ENCODE data around the gene FCER2.

FCER2 gene

DNA sequence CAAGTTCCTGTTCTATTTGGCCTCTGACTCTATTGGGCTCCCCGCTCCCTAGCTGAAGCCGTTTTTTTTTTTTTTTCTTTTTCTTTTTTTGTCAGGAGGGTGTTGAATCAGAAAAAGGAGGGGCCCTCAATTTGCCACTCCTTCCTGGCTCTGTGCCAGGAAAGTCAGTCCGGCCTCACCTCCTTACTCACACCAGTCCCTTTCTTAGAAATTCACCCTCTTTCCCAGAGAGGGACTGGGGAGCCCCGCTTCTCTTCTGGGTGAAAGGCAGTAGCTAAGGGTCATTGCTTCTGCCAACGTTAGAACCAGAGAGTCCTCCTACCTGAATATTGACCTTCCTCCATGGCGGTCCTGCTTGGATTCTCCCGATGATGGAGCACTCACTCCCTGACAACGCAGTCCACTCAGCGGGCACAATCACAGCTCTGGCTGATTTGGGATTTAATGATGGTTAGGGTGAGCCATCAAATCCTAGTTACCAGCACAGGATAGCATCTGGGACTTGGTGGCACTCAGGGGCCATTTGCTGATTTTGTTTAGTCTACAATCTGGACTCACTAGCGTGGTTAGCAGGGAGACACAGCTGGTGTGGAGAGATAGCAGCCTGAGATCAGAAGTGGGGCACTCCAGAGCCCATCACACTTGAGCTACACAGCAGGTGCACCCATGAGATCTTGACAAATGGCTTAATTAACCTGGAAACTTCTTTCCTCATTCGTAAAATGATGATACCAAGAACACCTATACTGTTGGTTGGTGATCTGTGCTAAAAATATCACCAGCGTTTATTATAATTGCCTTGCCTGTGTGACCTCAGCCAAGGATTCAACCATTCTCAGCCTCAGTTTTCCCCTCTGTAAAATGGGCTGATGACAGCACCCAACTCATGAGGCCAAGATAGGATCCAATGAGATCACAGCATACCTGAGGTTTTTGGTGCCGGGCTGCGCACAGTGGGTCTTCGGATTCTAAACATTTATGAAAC, 2.2 kb downstream of the FCER2 start:
- no peak for DNase-seq (ENCODE audit: low read depth)

- DNase-seq (ENCODE audit: low read depth), result no peak
These were observed 2.9 kb downstream of the FCER2 start for GRCh38 chr19:7699003-7699402.

DNA sequence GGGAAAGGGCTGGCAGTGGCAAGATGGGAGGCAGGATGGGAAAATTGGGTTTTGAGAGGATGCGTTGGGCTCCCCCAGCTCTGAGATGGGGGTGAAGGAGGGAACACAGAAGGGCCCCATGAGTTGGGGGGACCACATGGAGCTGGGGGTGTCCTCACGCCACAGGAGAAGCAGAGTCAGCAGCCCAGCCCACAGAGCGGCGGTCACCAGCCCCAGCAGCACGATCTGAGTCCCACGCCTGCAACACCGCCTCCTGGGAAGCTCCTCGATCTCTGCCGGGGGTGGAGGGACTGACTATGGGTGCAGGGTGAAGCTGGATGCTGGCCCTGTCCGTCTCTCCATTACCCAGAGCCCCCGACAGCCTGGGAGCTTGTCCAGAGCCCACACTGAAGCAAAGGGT, 3.3 kb downstream of the FCER2 start:
- DNase-seq (ENCODE audit: low read depth), result no peak

DNA sequence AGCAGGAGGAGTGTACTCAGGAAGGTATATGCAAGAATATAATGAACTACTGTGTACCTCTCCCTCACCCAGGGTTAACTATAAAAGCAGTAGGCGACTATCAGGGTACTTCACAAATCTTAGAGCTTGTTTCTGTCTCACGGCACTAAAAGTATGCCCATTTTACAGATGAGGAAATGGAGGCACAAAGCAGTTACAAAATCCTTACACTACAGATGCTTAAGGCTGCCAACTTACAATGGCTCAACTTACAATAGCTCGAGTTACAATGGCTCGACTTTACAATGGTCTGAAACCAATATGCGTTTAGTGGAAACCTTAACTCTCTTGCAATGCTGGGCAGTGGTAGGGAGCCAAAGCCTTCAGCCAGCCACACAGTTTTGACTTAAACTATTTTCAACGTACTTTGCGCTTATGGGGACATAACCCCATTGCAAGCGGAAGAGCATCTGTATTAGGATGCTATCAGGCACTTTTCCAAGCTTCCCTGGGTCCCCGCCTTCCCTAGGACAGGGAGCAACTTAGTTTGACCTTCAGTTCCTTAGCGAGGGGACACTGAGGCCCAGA, 4.1 kb downstream of the FCER2 start:
- no peak for DNase-seq (ENCODE audit: low read depth)

DNA sequence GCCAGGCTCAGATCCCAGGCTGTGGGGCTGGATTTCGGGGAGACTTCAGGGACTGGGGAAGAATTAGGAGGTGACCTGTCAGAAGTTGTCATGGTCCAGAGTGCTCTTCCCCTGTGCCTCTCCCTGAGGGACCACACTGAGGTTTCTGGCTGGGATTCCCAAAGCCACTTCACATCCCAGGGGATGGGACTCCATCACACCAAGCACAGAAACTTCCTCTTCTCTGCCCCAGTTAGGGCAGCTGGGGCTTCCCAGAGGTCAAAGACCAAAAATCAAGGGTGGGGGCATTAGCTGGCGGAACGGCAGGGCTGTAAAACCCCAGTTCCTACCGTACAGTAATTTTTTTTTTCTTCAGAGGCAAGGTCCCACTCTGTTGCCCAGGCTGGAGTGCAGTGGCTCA, 7.4 kb downstream of the FCER2 start:
- no peak for DNase-seq (ENCODE audit: low read depth)

DNA sequence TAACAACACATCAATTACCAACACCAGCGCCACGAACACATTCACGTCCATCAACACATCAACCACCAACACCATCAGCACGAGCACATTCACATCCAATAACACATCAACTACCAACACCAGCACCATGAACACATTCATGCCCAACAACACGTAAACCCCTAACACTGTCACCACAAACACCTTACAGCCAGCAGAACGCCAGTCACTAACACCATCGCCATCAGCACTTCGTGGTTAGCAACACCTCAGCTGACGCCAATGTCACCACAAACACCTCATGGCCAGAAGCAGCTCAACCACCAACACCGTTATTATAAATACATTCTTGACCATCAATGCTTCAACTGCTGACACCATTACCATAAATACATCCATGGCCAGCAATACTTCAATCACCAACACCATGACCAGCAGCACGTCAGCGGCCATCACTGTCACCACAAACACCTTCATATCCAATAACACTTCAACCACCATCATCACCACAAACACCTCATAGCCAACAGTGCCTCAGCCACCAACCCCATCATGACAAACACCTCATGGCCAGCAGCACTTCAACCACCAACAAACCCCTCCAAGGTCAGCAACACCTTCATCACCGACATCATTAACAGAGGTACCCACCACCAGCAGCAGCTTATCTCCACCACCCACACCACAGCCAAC, 9.4 kb downstream of the FCER2 start:
- no peak for DNase-seq (ENCODE audit: low read depth)

- no peak for DNase-seq (ENCODE audit: low read depth)
These were observed 10.4 kb downstream of the FCER2 start for GRCh38 chr19:7691497-7691896.

DNA sequence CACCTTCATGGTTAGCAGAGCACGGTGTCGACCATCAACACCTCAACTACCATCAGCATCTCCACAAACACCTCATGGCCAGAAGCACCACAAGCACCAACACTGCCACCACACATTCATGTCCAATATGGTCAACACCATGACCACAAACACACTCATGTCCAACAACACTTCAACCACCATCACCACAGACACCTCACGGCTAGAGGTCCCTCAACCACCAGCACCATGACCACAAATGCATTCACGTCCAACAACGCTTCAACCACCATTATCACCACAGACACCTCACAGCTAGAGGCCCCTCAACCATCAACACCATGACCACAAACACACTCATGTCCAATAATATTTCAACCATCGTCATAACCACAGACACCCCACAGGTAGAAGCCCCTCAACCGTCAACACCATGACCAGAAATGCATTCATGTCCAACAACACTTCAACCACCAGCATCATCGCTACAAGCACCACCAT, 11.1 kb downstream of the FCER2 start:
- no peak for DNase-seq (ENCODE audit: low read depth)

DNA sequence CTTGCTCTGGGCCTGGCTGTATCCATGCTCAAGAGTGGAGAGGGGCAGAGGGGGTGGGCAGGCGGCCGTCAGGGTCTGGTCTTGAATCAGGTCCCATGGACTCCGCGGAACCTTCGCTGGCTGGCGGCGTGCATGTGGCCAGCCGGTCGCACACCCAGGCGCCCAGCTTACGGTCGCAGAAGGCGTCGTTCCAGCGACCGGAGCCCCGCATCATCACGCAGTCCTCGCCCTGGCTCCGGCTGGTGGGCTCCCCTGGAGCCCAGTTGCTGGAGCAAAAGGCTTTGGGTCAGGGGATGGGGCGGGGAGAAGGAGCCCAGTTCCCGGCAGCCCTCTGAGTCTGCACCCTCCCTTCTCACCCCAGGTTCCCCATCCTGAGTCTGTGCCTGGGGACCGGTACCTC, 12.8 kb downstream of the FCER2 start:
- DNase-seq (ENCODE audit: low read depth), result no peak

DNA sequence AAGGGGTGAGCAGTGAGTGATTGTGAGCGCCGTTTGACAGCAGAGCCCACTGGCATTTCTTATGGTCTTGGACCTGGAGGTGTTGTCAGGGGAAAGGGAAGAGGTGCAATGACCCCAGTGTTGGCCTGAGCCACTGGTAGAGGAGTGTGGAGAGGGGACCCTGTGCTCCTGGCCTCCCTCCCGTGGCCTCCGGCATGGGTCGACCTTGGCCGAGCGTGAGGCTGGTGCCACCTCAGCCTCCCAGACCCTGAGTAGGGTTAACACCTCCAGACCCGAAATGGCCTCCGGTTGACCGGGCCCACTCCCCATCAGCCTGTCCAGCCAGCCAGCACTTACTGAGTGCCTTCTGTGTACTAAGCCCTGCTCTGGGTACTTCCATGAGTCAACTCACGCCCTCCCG, 14.8 kb downstream of the FCER2 start:
- no peak for DNase-seq (ENCODE audit: low read depth)

DNA sequence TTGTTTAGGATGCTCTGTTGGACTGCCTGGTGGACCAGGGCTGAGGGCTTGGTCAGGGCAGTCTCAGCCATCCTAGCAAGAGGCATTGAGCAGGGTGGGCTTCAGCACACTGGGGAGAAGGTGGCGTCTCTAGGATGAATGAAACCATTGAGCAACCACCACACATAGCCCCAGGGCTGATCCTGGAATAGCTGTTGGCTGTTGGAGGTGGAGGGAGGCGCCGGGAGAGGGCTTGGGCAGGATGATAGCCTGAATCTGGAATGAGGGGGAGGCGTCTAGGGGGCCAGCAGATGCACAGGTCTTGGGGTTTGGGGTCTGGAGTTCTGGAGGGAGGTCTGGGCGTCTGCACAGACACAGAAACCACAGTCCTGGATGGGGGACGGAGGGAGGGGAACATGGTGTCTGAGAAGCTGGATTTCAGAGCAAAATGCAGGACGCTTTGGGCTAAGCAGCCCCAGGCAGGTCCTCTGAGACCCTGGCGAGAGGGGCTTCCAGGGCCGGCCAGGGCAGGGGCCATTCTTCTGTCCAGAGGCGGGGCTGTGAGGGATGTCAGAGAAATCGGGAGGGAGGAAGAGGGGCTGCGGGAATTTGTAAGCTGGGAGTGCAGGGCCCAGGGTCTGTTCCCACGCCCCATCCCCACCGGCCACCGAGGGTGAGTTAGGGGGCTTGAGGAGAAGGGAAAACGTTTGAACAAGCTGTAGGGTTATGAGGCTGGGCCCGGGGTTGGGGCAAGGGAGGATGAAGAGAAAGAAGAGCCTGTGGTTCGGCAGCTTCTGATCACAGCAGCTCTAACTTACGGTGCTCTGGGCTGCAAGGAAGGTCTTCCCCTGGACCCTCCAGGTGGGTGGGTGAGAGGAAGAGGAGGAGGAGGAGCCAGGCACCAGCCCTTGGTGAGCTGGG, 16.1 kb downstream of the FCER2 start:
- DNase-seq (ENCODE audit: low read depth), result no peak

- DNase-seq (ENCODE audit: low read depth), result no peak
These were observed 19.6 kb downstream of the FCER2 start for GRCh38 chr19:7682175-7682855.

- DNase-seq (ENCODE audit: low read depth), result peak; percentile 63
These were observed 20.4 kb downstream of the FCER2 start for GRCh38 chr19:7681340-7682174.

DNA sequence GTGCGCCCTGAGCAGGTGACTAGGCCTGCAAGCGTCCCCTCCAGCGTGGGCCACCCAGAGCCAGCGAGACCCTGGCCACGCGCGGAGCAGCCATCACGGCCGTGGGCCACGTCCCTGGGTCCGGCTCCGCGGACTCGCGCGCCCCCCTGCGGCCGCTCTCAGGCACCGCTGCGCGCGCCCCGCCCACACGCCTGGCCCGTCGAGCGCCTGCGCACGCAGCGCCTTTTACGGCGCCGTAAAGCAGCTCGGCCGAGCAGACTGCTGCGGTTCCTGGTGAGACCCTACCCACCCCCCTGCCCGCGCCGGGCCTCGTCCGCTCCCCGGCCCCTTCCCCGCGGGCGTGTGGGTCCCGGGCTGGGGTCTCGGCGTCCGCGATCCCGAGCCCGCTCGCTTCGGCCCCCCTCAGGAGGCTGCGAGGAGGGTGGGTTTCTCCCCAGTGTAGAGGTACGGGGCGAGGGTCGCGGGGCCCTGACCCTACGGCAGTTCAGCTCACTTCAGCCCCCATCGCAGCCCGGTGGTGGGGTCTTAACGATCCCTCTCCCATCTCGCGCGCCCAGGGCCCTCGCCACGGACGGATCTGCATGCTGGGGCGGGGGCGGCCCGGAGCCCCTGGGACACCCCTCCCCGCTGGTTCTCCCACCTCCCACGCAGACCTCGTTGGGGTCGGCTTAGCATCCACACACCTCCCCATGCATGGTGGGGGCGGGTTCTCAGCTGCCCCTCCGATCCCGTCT, 21.2 kb downstream of the FCER2 start, which contains the start of gene TRAPPC5:
Gene TRAPPC5, plus strand, starts transcription at position 228 of the 734 bp plus-strand sequence. CDS start 1,421 bp downstream, outside the sequence.
- peak; percentile 59 for DNase-seq (ENCODE audit: low read depth)

DNA sequence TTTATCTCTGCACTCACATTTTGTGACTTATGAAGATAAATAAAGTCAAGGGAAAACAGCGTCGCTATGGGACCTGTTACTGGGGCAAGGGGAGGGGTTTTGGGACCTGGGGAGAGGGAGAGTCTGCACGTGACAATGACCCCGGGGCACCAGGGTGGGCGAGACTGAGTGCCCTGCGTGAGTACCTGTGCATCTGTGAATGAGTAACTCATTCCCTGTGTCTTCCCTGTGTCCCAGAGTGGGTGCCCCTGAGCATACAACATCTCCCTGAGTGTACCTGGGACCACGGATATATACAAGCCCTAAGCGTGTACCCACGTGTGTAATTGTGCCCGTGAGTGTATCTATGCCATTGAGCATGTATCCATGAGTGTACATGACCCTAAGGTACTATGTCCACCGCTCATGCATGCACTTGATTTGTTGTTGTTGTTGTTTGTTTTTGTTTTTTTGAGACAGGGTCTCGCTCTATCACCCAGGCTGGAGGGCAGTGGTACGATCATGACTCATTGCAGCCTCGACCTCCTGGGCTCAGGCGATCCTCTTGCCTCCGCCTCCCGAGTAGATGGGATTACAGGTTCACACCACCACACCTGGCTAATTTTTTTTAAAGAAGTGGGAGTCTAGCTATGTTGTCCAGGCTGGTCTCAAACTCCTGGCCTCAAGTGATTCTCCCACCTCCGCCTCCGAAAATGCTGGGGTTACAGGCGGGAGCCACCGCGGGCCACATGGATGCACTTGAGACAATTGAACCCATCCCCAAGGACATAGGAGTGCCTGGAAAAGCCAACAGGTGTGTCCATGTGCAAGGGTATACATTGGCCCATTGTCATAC, 21.9 kb downstream of the FCER2 start:
- DNase-seq (ENCODE audit: low read depth), result no peak

GRCh38 chr19:7678971-7679751, 22.8 kb downstream of the FCER2 start:
- no peak for DNase-seq (ENCODE audit: low read depth)

- no peak for DNase-seq (ENCODE audit: low read depth)
These were observed 24.1 kb downstream of the FCER2 start for GRCh38 chr19:7677669-7678311.
